Vagina (tissue), 2 donors: ENCODE results near the gene GDF7. TPM values are rescaled to one million over a fixed set of nuclear protein-coding genes. Genes with fewer than 3 reads are reported as not detected.

Experiments used
- DNase-seq, 2 donors: peaks; one replicate each; pipeline ENCODE4 v3.0.0-alpha.2; 2017; ENCODE audit errors: extremely low spot score in 2 of 2
- H3K27ac ChIP-seq: fragments of 200-600 bp; sonication (generic); one replicate; pipeline ENCODE4 v1.5.1; 2019
- H3K27me3 ChIP-seq: fragments of 200-600 bp; sonication (generic); one replicate; pipeline ENCODE4 v1.5.1; 2019
- H3K36me3 ChIP-seq, 2 donors: fragments of 200-600 bp; sonication (generic); one replicate each; pipeline ENCODE4 v1.5.1; 2017 to 2019
- H3K4me1 ChIP-seq: fragments of 200-600 bp; sonication (generic); one replicate; pipeline ENCODE4 v1.5.1; 2019
- H3K4me3 ChIP-seq, 2 donors: fragments of 200-600 bp; sonication (generic); 1 replicate in 1 of 2; 2 replicates in 1 of 2; pipeline ENCODE4 v1.5.1; 2016 to 2019
- H3K9me3 ChIP-seq: fragments of 200-600 bp; sonication (generic); one replicate; pipeline ENCODE4 v1.5.1; 2019
- CTCF ChIP-seq, 3 experiments: fragments of 450-650 bp in 2 of 3; fragments of 200-600 bp in 1 of 3; sonication (generic) in 1 of 3; IDR thresholded peaks; one replicate each; pipeline ENCODE4 v1.5.1; 2017 to 2019; ENCODE audit warnings: antibody characterized with exemption in 3 of 3, mild to moderate bottlenecking in 2 of 3, moderate library complexity in 2 of 3
- POLR2A ChIP-seq, 2 donors: fragments of 450-650 bp; IDR thresholded peaks; one replicate each; pipeline ENCODE4 v1.6.1; 2017; ENCODE audit warnings: antibody characterized with exemption in 2 of 2, mild to moderate bottlenecking in 2 of 2, moderate library complexity in 2 of 2
- POLR2AphosphoS5 ChIP-seq, 2 donors: sonication (generic); formaldehyde crosslinking; IDR thresholded peaks; one replicate each; pipeline ENCODE4 v1.9.0; 2017; ENCODE audit warnings: antibody characterized with exemption in 2 of 2, mild to moderate bottlenecking in 2 of 2, low read depth in 1 of 2; ENCODE audit not compliant: insufficient read depth in 1 of 2
- intact Hi-C: fragments of 100-400 bp; cut with DNase I; formaldehyde crosslinking; loops from one replicate; pipeline ENCODE4 v1.15.1; 2023
- total RNA-seq: library from RNA; depleted of rRNA; stranded (reverse); fragments of >200 nt; gene quantifications from one replicate; pipeline ENCODE4 v1.2.3, GENCODE V29; 2016

GDF7 gene
- total RNA-seq, 1 donor from 2014 or later: 9.3 TPM

GRCh38 chr2:20620271-20620681, 46.7 kb upstream of the GDF7 start:
- no peaks in the 10 kb centered on the region for H3K9me3 ChIP-seq
- no peak for DNase-seq
- TF ChIP-seq POLR2A (IDR thresholded peaks at IDR 0.05): no peak
- no peak for TF ChIP-seq CTCF (IDR thresholded peaks at IDR 0.05)
- TF ChIP-seq POLR2AphosphoS5 (IDR thresholded peaks at IDR 0.05; ENCODE audit: insufficient read depth in 1 of 2, low read depth in 1 of 2): no peak
- peaks cover 0 to 34% of the 10 kb centered on the region in 2 donors for H3K36me3 ChIP-seq
- no peak overlapping the region for H3K4me3 ChIP-seq
- H3K4me1 ChIP-seq: peaks cover 65% of the 10 kb centered on the region
- intact Hi-C loops: loop anchor here (1.0 kb wide), 1 partner anchor 20 kb away; no protein-coding TSS in a partner anchor
- no peaks in the 10 kb centered on the region for H3K27me3 ChIP-seq
- H3K27ac ChIP-seq: peak overlapping the region; percentile 97

- Histone ChIP-seq H3K9me3 (no peaks in the 10 kb centered on the region), H3K27ac (peak overlapping the region; percentile 97), H3K27me3 (no peaks in the 10 kb centered on the region), H3K36me3 (peaks cover 0 to 34% of the 10 kb centered on the region in 2 donors), H3K4me1 (peaks cover 64% of the 10 kb centered on the region), H3K4me3 (no peak overlapping the region)
- TF ChIP-seq POLR2AphosphoS5 (IDR thresholded peaks at IDR 0.05; ENCODE audit: insufficient read depth in 1 of 2, low read depth in 1 of 2) (no peak), CTCF (IDR thresholded peaks at IDR 0.05) (no peak), POLR2A (IDR thresholded peaks at IDR 0.05) (no peak)
- intact Hi-C loops: loop anchor here (1.0 kb wide), 1 partner anchor 21 kb away; no protein-coding TSS in a partner anchor
- DNase-seq: no peak
Observed at GRCh38 chr2:20620696-20621365, 46.1 kb upstream of the GDF7 start.

- Histone ChIP-seq H3K27ac (peak overlapping the region; percentile 97), H3K27me3 (no peaks in the 10 kb centered on the region), H3K4me1 (peaks cover 56% of the 10 kb centered on the region), H3K4me3 (no peak overlapping the region), H3K36me3 (peaks cover 0 to 34% of the 10 kb centered on the region in 2 donors), H3K9me3 (no peaks in the 10 kb centered on the region)
- DNase-seq: no peak
- intact Hi-C loops: no loop called here
- no peak for TF ChIP-seq POLR2A (IDR thresholded peaks at IDR 0.05)
- TF ChIP-seq CTCF (IDR thresholded peaks at IDR 0.05): no peak
- TF ChIP-seq POLR2AphosphoS5 (IDR thresholded peaks at IDR 0.05; ENCODE audit: insufficient read depth in 1 of 2, low read depth in 1 of 2): no peak
Observed at GRCh38 chr2:20621366-20622295, 45.3 kb upstream of the GDF7 start.

- Histone ChIP-seq H3K27ac (no peak overlapping the region), H3K9me3 (no peaks in the 10 kb centered on the region), H3K4me1 (peaks cover 50% of the 10 kb centered on the region), H3K27me3 (no peaks in the 10 kb centered on the region), H3K4me3 (no peak overlapping the region), H3K36me3 (peaks cover 0 to 34% of the 10 kb centered on the region in 2 donors)
- no peak for DNase-seq
- TF ChIP-seq CTCF (IDR thresholded peaks at IDR 0.05): no peak
- no peak for TF ChIP-seq POLR2A (IDR thresholded peaks at IDR 0.05)
- no peak for TF ChIP-seq POLR2AphosphoS5 (IDR thresholded peaks at IDR 0.05; ENCODE audit: insufficient read depth in 1 of 2, low read depth in 1 of 2)
- intact Hi-C loops: no loop called here
Observed at GRCh38 chr2:20622296-20622686, 44.7 kb upstream of the GDF7 start.
